Stomach (tissue), 9 donors: Measurements from ENCODE around the gene C1orf21. TPM values are rescaled to one million over a fixed set of nuclear protein-coding genes. Genes with fewer than 3 reads are reported as not detected.

ENCODE experiments used
- DNase-seq, 2 donors: peaks; one replicate each; pipeline versions ENCODE4 v3.0.0 to v3.0.0-alpha.2; 2013 to 2019
- H3K27ac ChIP-seq, 5 donors: fragments of 200-600 bp in 4 of 5; sonication (generic) in 4 of 5; one replicate each; pipeline ENCODE4 v1.5.1; 2013 to 2019; ENCODE audit warnings: mild to moderate bottlenecking in 1 of 5, moderate library complexity in 1 of 5
- H3K27me3 ChIP-seq, 3 donors: fragments of 200-600 bp; sonication (generic); one replicate each; pipeline ENCODE4 v1.5.1; 2017 to 2019; ENCODE audit warnings: mixed run types in 1 of 3
- H3K36me3 ChIP-seq, 4 donors: fragments of 200-600 bp; sonication (generic); 1 replicate in 3 of 4; 2 replicates in 1 of 4; pipeline ENCODE4 v1.5.1; 2016 to 2019
- H3K4me1 ChIP-seq, 4 donors: fragments of 200-600 bp; sonication (generic); one replicate each; pipeline ENCODE4 v1.5.1; 2016 to 2019
- H3K4me3 ChIP-seq, 4 donors: fragments of 200-600 bp; sonication (generic) in 3 of 4; one replicate each; pipeline ENCODE4 v1.5.1; 2016 to 2019; ENCODE audit warnings: mild to moderate bottlenecking in 1 of 4
- H3K9me3 ChIP-seq, 4 donors: fragments of 200-600 bp; sonication (generic); one replicate each; pipeline ENCODE4 v1.5.1; 2016 to 2019
- CTCF ChIP-seq, 7 experiments: fragments of 450-650 bp in 4 of 7; fragments of 200-600 bp in 3 of 7; sonication (generic) in 3 of 7; IDR thresholded peaks; one replicate each; pipeline ENCODE4 v1.5.1; 2016 to 2019; ENCODE audit warnings: antibody characterized with exemption in 7 of 7, control low read depth in 2 of 7, mild to moderate bottlenecking in 1 of 7
- EP300 ChIP-seq: sonication (generic); formaldehyde crosslinking; IDR thresholded peaks from one replicate; pipeline ENCODE4 v1.6.1; 2017; ENCODE audit warnings: antibody characterized with exemption
- POLR2A ChIP-seq, 4 donors: fragments of 450-650 bp; IDR thresholded peaks; one replicate each; pipeline ENCODE4 v1.6.1; 2016; ENCODE audit warnings: antibody characterized with exemption in 4 of 4, control low read depth in 2 of 4, mild to moderate bottlenecking in 1 of 4, moderate library complexity in 1 of 4
- POLR2AphosphoS5 ChIP-seq, 3 donors: sonication (generic); formaldehyde crosslinking; IDR thresholded peaks; one replicate each; pipeline ENCODE4 v1.6.1; 2016; ENCODE audit warnings: antibody characterized with exemption in 3 of 3
- WGBS, 5 donors: extraction: QIAGEN DNeasy Blood & Tissue Kit in 3 of 5; methylation state at CpG; one replicate each; pipeline versions ENCODE4 v1.1.5 to v1.1.7; 2013 to 2018; 5-methylcytosine and 5-hydroxymethylcytosine counted together
- intact Hi-C: fragments of 100-400 bp; cut with DNase I; formaldehyde crosslinking; loops from one replicate; pipeline ENCODE4 v1.15.1; 2023; ENCODE audit warnings: low total_unique reads
- polyA plus RNA-seq, 3 donors: library from polyadenylated mRNA; stranded (reverse); fragments of 200-250 nt; gene quantifications; one replicate each; pipeline ENCODE4 v1.2.3, GENCODE V29; 2013
- total RNA-seq, 5 donors: library from RNA; depleted of rRNA; stranded (reverse); fragments of >200 nt; gene quantifications; one replicate each; pipeline versions ENCODE4 v1.1.0 to v1.2.3, GENCODE V29; 2014 to 2016
- donor health status: healthy with polysubstance abuse.
- donor health status: Bipolar disorder and iron deficiency.
- donor health status: healthy.

Gene C1orf21
- total and polyA plus RNA-seq, 8 donors = 10.1 to 114 (median 37.4) TPM

GRCh38 chr1:184416481-184416880 is 29.7 kb downstream of the C1orf21 start:
- no peak for DNase-seq
- H3K36me3 ChIP-seq = no peaks in the 10 kb centered on the region
- TF ChIP-seq POLR2A (IDR thresholded peaks at IDR 0.05) = no peak
- TF ChIP-seq POLR2AphosphoS5 (IDR thresholded peaks at IDR 0.05) = no peak
- TF ChIP-seq EP300 = no peak
- TF ChIP-seq CTCF (IDR thresholded peaks at IDR 0.05) = no peak
- peaks cover 0 to 44% (median 8%) of the 10 kb centered on the region in 4 donors for H3K4me1 ChIP-seq
- no peaks in the 10 kb centered on the region for H3K9me3 ChIP-seq
- WGBS, 5 donors = 45 to 93% (median 86%) methylated on average over 2 of the region's 2 CpGs
- no peak overlapping the region for H3K27ac ChIP-seq
- H3K27me3 ChIP-seq = no peaks in the 10 kb centered on the region
- H3K4me3 ChIP-seq = no peak overlapping the region
- intact Hi-C loops = no loop called here

- Histone ChIP-seq H3K36me3 (no peaks in the 10 kb centered on the region), H3K4me1 (peaks cover 0 to 47% (median 9%) of the 10 kb centered on the region in 4 donors), H3K4me3 (no peak overlapping the region), H3K9me3 (no peaks in the 10 kb centered on the region), H3K27ac (no peak overlapping the region), H3K27me3 (no peaks in the 10 kb centered on the region)
- intact Hi-C loops = no loop called here
- 59 to 78% (median 70%) methylated on average over 3 of the region's 3 CpGs for WGBS, 5 donors
- no peak for DNase-seq
- TF ChIP-seq POLR2AphosphoS5 (IDR thresholded peaks at IDR 0.05) = no peak
- no peak for TF ChIP-seq CTCF (IDR thresholded peaks at IDR 0.05)
- TF ChIP-seq EP300 = no peak
- TF ChIP-seq POLR2A (IDR thresholded peaks at IDR 0.05) = no peak
Measured at GRCh38 chr1:184416946-184417345, 30.1 kb downstream of the C1orf21 start.

DNA sequence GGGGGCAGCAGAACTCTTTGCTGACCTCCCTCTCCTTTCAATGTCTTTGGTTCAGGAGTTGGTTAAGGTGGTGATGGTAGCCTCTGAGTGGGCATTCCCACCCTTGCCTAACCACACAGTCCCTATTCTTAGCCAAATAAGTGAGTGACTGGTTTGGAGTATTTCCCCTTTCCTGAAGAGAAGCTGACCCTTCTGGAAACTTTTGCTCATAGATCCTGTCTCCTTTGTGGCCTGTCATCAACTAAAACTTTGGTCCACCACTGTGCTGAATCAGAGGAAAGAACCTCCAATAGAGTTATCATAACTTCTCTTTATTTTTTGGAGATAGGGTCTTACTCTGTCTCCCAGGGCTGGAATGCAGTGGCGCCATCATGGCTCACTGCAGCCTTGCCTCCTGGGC is 31.1 kb downstream of the C1orf21 start:
- H3K27me3 ChIP-seq = no peaks in the 10 kb centered on the region
- no peaks in the 10 kb centered on the region for H3K9me3 ChIP-seq
- intact Hi-C loops = no loop called here
- no peak for DNase-seq
- H3K4me1 ChIP-seq = peaks cover 0 to 57% (median 15%) of the 10 kb centered on the region in 4 donors
- WGBS, 5 donors = 90 to 100% (median 96%) methylated on average over 1 of the region's 1 CpG
- no peak for TF ChIP-seq CTCF (IDR thresholded peaks at IDR 0.05)
- TF ChIP-seq POLR2AphosphoS5 (IDR thresholded peaks at IDR 0.05) = no peak
- no peak for TF ChIP-seq EP300
- TF ChIP-seq POLR2A (IDR thresholded peaks at IDR 0.05) = no peak
- no peaks in the 10 kb centered on the region for H3K36me3 ChIP-seq
- no peak overlapping the region for H3K27ac ChIP-seq
- H3K4me3 ChIP-seq = no peak overlapping the region

DNA sequence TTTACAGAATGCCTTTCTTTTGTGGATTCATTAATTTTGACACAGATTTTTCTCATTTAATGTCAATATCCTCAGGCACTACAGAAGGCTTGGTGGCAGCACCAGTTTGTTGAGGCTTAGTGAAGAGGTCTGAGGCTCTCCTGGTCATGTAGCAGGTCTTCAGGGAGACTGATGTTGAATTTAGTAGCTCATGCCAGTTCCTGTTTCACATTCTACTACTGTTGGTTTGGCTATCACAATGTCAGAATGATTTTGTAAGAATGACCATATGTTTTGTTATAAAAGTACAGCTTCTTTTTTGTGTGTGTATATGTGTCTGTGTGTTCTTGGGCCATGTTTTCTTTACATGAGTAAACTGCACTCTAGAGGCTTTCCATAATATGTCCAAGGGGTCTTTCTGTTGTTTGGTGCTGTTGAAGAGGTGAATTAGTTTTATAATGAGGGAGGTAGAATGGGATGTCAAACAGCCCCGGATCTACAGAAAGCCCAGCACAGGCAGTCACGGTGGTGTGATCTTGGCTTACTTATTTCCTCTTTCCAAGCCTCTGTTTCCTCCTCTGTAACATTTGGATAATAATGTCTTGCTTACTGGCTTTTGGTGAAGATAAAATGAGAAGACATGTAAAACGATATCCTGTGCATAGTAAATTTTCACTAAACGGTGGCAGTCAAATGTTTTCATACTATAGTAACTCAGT is 32.0 kb downstream of the C1orf21 start:
- WGBS, 5 donors = 57 to 77% (median 75%) methylated on average over 4 of the region's 4 CpGs
- TF ChIP-seq POLR2A (IDR thresholded peaks at IDR 0.05) (no peak), POLR2AphosphoS5 (IDR thresholded peaks at IDR 0.05) (no peak), CTCF (IDR thresholded peaks at IDR 0.05) (no peak), EP300 (no peak)
- H3K9me3 ChIP-seq = no peaks in the 10 kb centered on the region
- H3K4me3 ChIP-seq = no peak overlapping the region
- no peaks in the 10 kb centered on the region for H3K27me3 ChIP-seq
- no peak overlapping the region for H3K27ac ChIP-seq
- intact Hi-C loops = no loop called here
- no peaks in the 10 kb centered on the region for H3K36me3 ChIP-seq
- H3K4me1 ChIP-seq = peaks cover 0 to 57% (median 15%) of the 10 kb centered on the region in 4 donors
- DNase-seq = no peak
